Kidney epithelial cell (primary cell): ENCODE measurements around the gene SAMM50. TPM values are rescaled to one million over a fixed set of nuclear protein-coding genes. Genes with fewer than 3 reads are reported as not detected.
"Not testable (repeated sequence)": the region's sequence is repeated elsewhere in the genome, so short reads cannot be mapped to it uniquely, and the experiment has no call there.

Source experiments
- DNase-seq: peaks from one replicate; pipeline ENCODE4 v3.0.0-alpha.2; 2010; ENCODE audit warnings: low read depth
- H3K27me3 ChIP-seq: 2 replicates; pipeline ENCODE4 v1.6.0; 2011; ENCODE audit warnings: low read length; ENCODE audit not compliant: control insufficient read depth, insufficient read depth
- H3K36me3 ChIP-seq: 2 replicates; pipeline ENCODE4 v1.5.1; 2011; ENCODE audit warnings: low read length; ENCODE audit not compliant: control insufficient read depth, insufficient read depth
- H3K4me3 ChIP-seq: 2 replicates; pipeline ENCODE4 v1.5.1; 2011; ENCODE audit warnings: low read depth, mild to moderate bottlenecking, control low read depth, low read length
- total RNA-seq: library from RNA; depleted of rRNA; stranded (reverse); fragments of >200 nt; gene quantifications from 2 replicates; pipeline ENCODE4 v1.2.3, GENCODE V29; 2015
- TF ChIP-seq, protein P1 (sequence below): IDR thresholded peaks from 2 replicates; pipeline ENCODE4 v1.5.1; 2011; ENCODE audit warnings: mild to moderate bottlenecking, moderate library complexity, low read length, control low read depth, inconsistent platforms; ENCODE audit not compliant: insufficient read depth, poor library complexity, severe bottlenecking

Gene SAMM50
- total RNA-seq, 1 donor from 2014 or later: 41.4 TPM

GRCh38 chr22:44004104-44004460 lies 48.8 kb downstream of the SAMM50 start:
- DNase-seq: no peak
- TF ChIP-seq, protein P1, sequence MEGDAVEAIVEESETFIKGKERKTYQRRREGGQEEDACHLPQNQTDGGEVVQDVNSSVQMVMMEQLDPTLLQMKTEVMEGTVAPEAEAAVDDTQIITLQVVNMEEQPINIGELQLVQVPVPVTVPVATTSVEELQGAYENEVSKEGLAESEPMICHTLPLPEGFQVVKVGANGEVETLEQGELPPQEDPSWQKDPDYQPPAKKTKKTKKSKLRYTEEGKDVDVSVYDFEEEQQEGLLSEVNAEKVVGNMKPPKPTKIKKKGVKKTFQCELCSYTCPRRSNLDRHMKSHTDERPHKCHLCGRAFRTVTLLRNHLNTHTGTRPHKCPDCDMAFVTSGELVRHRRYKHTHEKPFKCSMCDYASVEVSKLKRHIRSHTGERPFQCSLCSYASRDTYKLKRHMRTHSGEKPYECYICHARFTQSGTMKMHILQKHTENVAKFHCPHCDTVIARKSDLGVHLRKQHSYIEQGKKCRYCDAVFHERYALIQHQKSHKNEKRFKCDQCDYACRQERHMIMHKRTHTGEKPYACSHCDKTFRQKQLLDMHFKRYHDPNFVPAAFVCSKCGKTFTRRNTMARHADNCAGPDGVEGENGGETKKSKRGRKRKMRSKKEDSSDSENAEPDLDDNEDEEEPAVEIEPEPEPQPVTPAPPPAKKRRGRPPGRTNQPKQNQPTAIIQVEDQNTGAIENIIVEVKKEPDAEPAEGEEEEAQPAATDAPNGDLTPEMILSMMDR: no peak
- Histone ChIP-seq H3K4me3 (no peak overlapping the region), H3K36me3 (no peaks in the 10 kb centered on the region), H3K27me3 (no peaks in the 10 kb centered on the region)

GRCh38 chr22:44005524-44005923 lies 50.3 kb downstream of the SAMM50 start:
- Histone ChIP-seq H3K36me3 (no peaks in the 10 kb centered on the region), H3K4me3 (no peak overlapping the region), H3K27me3 (no peaks in the 10 kb centered on the region)
- TF ChIP-seq, protein P1: no peak
- no peak for DNase-seq

- Histone ChIP-seq H3K27me3 (no peaks in the 10 kb centered on the region), H3K36me3 (no peaks in the 10 kb centered on the region), H3K4me3 (no peak overlapping the region)
- TF ChIP-seq, protein P1: no peak
- no peak for DNase-seq
Observed at GRCh38 chr22:44012162-44012561, 56.9 kb downstream of the SAMM50 start.

GRCh38 chr22:44012591-44012990 lies 57.3 kb downstream of the SAMM50 start:
- no peaks in the 10 kb centered on the region for H3K36me3 ChIP-seq
- no peak for DNase-seq
- TF ChIP-seq, protein P1: no peak
- H3K27me3 ChIP-seq: no peaks in the 10 kb centered on the region
- no peak overlapping the region for H3K4me3 ChIP-seq

DNA sequence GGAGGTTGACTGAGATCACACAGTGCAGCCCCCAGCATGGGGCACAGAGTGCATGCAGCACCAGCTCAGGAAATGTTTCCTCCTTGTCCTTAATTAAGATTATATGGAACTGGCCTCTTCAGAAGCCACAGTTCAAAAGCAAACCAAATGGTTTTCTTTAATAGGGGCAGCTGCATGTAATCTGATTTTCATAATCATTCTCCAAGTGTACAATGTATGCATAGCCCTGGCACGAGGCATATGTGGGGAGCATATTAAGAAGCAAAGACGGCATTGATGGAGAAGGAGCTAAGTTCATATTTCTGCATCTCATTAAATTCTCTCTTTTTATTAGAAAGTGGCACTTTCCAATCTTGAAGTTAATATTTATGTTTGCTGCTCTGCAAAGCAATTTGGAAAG lies 59.0 kb downstream of the SAMM50 start:
- TF ChIP-seq, protein P1: no peak
- no peaks in the 10 kb centered on the region for H3K27me3 ChIP-seq
- H3K36me3 ChIP-seq: no peaks in the 10 kb centered on the region
- no peak for DNase-seq
- H3K4me3 ChIP-seq: no peak overlapping the region

- H3K4me3 ChIP-seq, H3K27me3 ChIP-seq, DNase-seq, H3K36me3 ChIP-seq: not testable (repeated sequence)
Observed at GRCh38 chr22:44016586-44016985, 61.3 kb downstream of the SAMM50 start.
